Adrenal gland (tissue), 12 donors: Measurements from ENCODE around the gene SBNO2. TPM values are rescaled to one million over a fixed set of nuclear protein-coding genes. Genes with fewer than 3 reads are reported as not detected.

ENCODE experiments used
- DNase-seq, 7 donors: peaks; one replicate each; pipeline ENCODE4 v3.0.0-alpha.2; 2019 to 2020
- H3K27ac ChIP-seq, 5 donors: fragments of 200-600 bp; sonication (generic) in 4 of 5; 1 replicate in 3 of 5; 2 replicates in 2 of 5; pipeline versions ENCODE4 v1.5.1 to v1.8.0; 2016 to 2020; ENCODE audit warnings: mild to moderate bottlenecking in 1 of 5
- H3K27me3 ChIP-seq: fragments of 200-600 bp; 2 replicates; pipeline ENCODE4 v1.8.0; 2021
- H3K36me3 ChIP-seq, 2 donors: fragments of 200-600 bp; replicated peaks in 1 of 2; 1 replicate in 1 of 2; 2 replicates in 1 of 2; pipeline versions ENCODE4 v1.5.1 to v1.8.0; 2018 to 2022
- H3K4me1 ChIP-seq, 2 donors: fragments of 200-600 bp; replicated peaks in 1 of 2; 1 replicate in 1 of 2; 2 replicates in 1 of 2; pipeline versions ENCODE4 v1.5.1 to v1.8.0; 2018 to 2021
- H3K4me3 ChIP-seq, 4 donors: fragments of 200-600 bp; sonication (generic) in 3 of 4; one replicate each; pipeline ENCODE4 v1.5.1; 2016 to 2018
- H3K9me3 ChIP-seq, 3 donors: fragments of 200-600 bp; sonication (generic) in 1 of 3; replicated peaks in 1 of 3; 1 replicate in 2 of 3; 2 replicates in 1 of 3; pipeline versions ENCODE4 v1.5.1 to v1.8.0; 2016 to 2021
- POLR2A ChIP-seq, 2 donors: fragments of 450-650 bp; IDR thresholded peaks; one replicate each; pipeline ENCODE4 v1.6.1; 2017; ENCODE audit warnings: antibody characterized with exemption in 2 of 2, mild to moderate bottlenecking in 2 of 2, moderate library complexity in 1 of 2
- WGBS, 4 donors: extraction: QIAGEN DNeasy Blood & Tissue Kit in 2 of 4; methylation state at CpG; one replicate each; pipeline versions ENCODE4 v1.1.5 to v1.1.7; 2013 to 2017; 5-methylcytosine and 5-hydroxymethylcytosine counted together
- intact Hi-C, 2 donors: fragments of 100-400 bp; cut with DNase I; formaldehyde crosslinking; loops; one replicate each; pipeline versions ENCODE4 v1.14.1 to v1.15.0; 2022 to 2023
- polyA plus RNA-seq, 3 donors: library from polyadenylated mRNA; stranded (reverse); fragments of 200-250 nt in 2 of 3; fragments of 350-450 nt in 1 of 3; fragmentation: Illumina TruSeq in 1 of 3; extraction: RNeasy Lipid Tissue Mini Kit (QIAGEN cat#74804) in 1 of 3; gene quantifications; one replicate each; pipeline ENCODE4 v1.2.3, GENCODE V29; 2013 to 2014
- total RNA-seq, 9 donors: library from RNA; depleted of rRNA in 4 of 9; stranded (reverse); fragments of >200 nt in 4 of 9; fragments of 120-200 nt in 1 of 9; fragmentation: NEBNext Ultra II Directional in 1 of 9; extraction: Animal tissue kit (Norgen Biotek cat#: 25700) in 1 of 9; gene quantifications; one replicate each; pipeline versions ENCODE4 v1.1.0 to v1.2.4, GENCODE V29; 2013 to 2023
- TF ChIP-seq, protein P1 (sequence below), 6 experiments: fragments of 450-650 bp in 4 of 6; fragments of 200-600 bp in 2 of 6; sonication (generic) in 1 of 6; IDR thresholded peaks; 1 replicate in 5 of 6; 2 replicates in 1 of 6; pipeline versions ENCODE4 v1.5.1 to v1.8.0; 2016 to 2021; ENCODE audit warnings: antibody characterized with exemption in 6 of 6, mild to moderate bottlenecking in 2 of 6, moderate library complexity in 1 of 6
- donor health status: healthy with polysubstance abuse.
- donor health status: Bipolar disorder and iron deficiency.
- donor health status: DM: yes; HTN: yes; CAD: no.
- donor health status: DM: no; HTN: no; CAD: no.
- donor health status: DM: no; HTN: no; CAD: no.
- donor health status: DM: yes; HTN: yes; CAD: no.

SBNO2 gene
- total and polyA plus RNA-seq, 12 donors, result 13.6 to 176 (median 74.7) TPM

DNA sequence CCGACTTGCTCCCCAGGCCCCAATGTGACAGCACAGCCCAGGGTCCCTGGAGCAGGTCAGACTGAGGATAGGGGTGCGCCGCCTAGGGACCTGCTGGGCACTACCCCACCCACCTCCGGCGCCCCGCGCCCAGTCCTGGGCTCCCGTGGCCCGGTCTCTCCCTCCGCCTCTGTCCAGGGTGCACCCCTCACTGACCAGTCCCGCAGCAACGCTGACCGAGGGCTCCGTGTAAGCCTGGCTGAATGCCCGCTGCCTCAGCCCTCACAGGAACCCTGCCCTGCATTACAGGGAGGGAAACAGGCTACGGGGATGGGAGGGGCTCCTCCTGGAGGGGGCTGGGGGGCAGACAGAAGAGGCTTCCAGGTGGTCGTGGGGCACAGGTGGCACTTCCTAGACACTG, 38.6 kb downstream of the SBNO2 start:
- Histone ChIP-seq H3K27me3 (no peaks in the 10 kb centered on the region), H3K36me3 (peaks cover 0 to 10% of the 10 kb centered on the region in 2 donors), H3K27ac (peak overlapping the region in 3 of 5 donors; percentile 89 to 99 (median 96)), H3K9me3 (no peaks in the 10 kb centered on the region), H3K4me1 (peaks cover 33 to 46% of the 10 kb centered on the region in 2 donors), H3K4me3 (no peak overlapping the region)
- intact Hi-C loops, result no loop called here
- TF ChIP-seq, protein P1, sequence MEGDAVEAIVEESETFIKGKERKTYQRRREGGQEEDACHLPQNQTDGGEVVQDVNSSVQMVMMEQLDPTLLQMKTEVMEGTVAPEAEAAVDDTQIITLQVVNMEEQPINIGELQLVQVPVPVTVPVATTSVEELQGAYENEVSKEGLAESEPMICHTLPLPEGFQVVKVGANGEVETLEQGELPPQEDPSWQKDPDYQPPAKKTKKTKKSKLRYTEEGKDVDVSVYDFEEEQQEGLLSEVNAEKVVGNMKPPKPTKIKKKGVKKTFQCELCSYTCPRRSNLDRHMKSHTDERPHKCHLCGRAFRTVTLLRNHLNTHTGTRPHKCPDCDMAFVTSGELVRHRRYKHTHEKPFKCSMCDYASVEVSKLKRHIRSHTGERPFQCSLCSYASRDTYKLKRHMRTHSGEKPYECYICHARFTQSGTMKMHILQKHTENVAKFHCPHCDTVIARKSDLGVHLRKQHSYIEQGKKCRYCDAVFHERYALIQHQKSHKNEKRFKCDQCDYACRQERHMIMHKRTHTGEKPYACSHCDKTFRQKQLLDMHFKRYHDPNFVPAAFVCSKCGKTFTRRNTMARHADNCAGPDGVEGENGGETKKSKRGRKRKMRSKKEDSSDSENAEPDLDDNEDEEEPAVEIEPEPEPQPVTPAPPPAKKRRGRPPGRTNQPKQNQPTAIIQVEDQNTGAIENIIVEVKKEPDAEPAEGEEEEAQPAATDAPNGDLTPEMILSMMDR (IDR thresholded peaks at IDR 0.05), result no peak
- TF ChIP-seq POLR2A (IDR thresholded peaks at IDR 0.05), result no peak
- WGBS, 4 donors, result 71 to 83% (median 77%) methylated on average over 10 to 17 of the region's 17 CpGs
- DNase-seq, result no peak

DNA sequence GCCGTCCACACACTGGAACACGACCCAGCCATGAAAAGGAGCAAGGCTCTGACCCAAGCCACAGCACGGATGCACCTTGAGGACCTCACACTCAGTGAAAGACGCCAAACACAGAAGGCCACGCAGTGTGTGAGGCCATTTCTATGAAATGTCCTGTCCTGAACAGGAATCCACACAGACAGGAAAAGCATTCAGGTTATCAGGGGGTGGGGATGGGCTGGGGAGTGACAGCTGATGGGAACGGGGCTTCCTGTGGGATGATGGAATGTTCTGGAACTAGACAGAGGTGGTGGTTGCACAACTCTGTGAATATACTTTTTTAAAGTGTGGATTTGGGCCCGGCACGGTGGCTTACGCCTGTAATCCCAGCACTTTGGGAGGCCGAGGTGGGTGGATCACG, 39.6 kb downstream of the SBNO2 start:
- H3K36me3 ChIP-seq, result peaks cover 0 to 6% of the 10 kb centered on the region in 2 donors
- H3K4me3 ChIP-seq, result no peak overlapping the region
- DNase-seq, result peak in 1 of 7 donors; percentile 73
- WGBS, 4 donors, result 65 to 83% (median 82%) methylated on average over 9 to 11 of the region's 11 CpGs
- peak overlapping the region in 4 of 5 donors; percentile 89 to 99 (median 94) for H3K27ac ChIP-seq
- TF ChIP-seq POLR2A (IDR thresholded peaks at IDR 0.05), result no peak
- TF ChIP-seq, protein P1 (IDR thresholded peaks at IDR 0.05), result no peak
- peaks cover 34 to 56% of the 10 kb centered on the region in 2 donors for H3K4me1 ChIP-seq
- no peaks in the 10 kb centered on the region for H3K27me3 ChIP-seq
- intact Hi-C loops, result no loop called here
- H3K9me3 ChIP-seq, result no peaks in the 10 kb centered on the region

DNA sequence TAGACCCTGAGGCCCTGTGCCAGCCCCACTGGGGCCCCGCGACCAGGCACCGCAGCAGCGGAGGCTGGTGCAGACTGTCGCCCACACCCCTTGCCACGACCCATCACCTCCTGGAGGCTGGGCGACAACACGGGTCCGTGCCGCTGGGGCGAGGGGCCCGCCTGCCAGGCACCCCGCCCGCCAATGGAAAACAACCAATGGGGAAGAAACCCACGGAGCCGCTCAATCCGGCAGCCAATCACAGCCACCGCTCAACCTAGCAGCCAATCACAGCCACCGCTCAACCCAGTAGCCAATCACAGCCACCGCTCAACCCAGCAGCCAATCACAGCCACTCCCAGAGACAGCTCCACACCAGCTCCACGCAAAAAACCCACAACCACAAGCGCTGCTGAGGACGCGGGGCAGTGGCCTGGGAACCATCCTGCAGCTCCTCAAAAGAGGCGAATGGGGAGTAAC, 40.6 kb downstream of the SBNO2 start:
- intact Hi-C loops, result no loop called here
- Histone ChIP-seq H3K36me3 (peaks cover 0 to 10% of the 10 kb centered on the region in 2 donors), H3K4me3 (no peak overlapping the region), H3K9me3 (no peaks in the 10 kb centered on the region), H3K27ac (peak overlapping the region; percentile 86 to 99 (median 91)), H3K4me1 (peaks cover 34 to 64% of the 10 kb centered on the region in 2 donors), H3K27me3 (no peaks in the 10 kb centered on the region)
- no peak for TF ChIP-seq POLR2A (IDR thresholded peaks at IDR 0.05)
- TF ChIP-seq, protein P1 (IDR thresholded peaks at IDR 0.05), result no peak
- 89 to 96% (median 92%) methylated on average over 6 to 25 of the region's 25 CpGs for WGBS, 4 donors
- peak in 1 of 7 donors; percentile 55 for DNase-seq

DNA sequence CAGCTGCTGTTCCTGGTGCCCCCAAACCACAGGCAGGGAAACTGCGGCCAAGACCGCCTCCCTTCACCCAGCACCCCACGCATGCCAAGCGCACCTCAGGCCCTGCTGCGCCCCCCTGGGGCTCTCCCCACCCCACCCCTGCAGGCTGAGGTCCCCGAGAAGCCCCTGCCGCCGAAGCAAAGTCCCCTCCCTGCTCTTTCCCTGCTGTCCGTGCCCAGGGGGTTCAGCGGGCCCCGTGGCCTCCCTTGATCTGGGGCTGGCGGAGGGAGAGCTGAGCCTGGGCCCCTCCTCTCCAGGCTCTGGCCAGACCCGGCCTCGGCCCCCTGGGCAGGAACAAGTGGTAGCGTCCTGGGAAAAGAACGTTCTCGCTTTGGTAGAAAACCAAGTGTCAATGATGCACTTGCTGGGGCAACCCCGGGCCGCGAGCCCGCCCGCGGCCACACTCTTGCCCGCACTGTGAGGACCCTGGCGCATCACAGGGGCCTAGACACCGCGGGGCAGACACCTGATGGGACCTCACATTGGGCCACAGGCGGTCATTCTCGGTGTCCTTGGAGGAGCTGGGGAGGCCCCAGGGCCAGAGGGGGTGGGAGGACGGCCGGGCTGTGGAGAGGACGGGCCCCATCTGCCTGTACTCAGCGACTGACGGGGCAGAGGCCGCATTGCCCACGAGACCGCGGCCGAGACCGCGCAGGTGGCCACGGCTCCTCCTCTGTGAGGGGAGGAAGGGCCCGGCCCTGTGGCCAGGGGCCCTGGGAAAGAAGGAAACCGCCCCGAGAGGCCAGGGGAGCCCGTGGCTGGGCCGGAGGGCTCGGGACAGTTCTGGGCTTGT, 41.3 kb downstream of the SBNO2 start:
- TF ChIP-seq, protein P1 (IDR thresholded peaks at IDR 0.05), result no peak
- TF ChIP-seq POLR2A (IDR thresholded peaks at IDR 0.05), result peak in 1 of 2 donors; percentile 41
- H3K27ac ChIP-seq, result peak overlapping the region; percentile 86 to 99 (median 91)
- intact Hi-C loops, result no loop called here
- no peaks in the 10 kb centered on the region for H3K27me3 ChIP-seq
- peaks cover 0 to 14% of the 10 kb centered on the region in 2 donors for H3K36me3 ChIP-seq
- peaks cover 34 to 64% of the 10 kb centered on the region in 2 donors for H3K4me1 ChIP-seq
- peak in 4 of 7 donors; percentile 63 to 79 (median 69) for DNase-seq
- no peaks in the 10 kb centered on the region for H3K9me3 ChIP-seq
- H3K4me3 ChIP-seq, result peak overlapping the region in 2 of 4 donors; percentile 26 to 69
- 30 to 71% (median 43%) methylated on average over 18 to 48 of the region's 48 CpGs for WGBS, 4 donors
